Neural progenitor cell (in vitro differentiated cells): ENCODE measurements around the gene INPP5B. TPM values are rescaled to one million over a fixed set of nuclear protein-coding genes. Genes with fewer than 3 reads are reported as not detected.

ENCODE experiments used
- DNase-seq: peaks from one replicate; pipeline ENCODE4 v3.0.0-alpha.2; 2016; ENCODE audit warnings: low spot score
- H2AFZ ChIP-seq: fragments of 200-600 bp; sonication (generic); replicated peaks from 2 replicates; pipeline ENCODE4 v1.6.1; 2016; ENCODE audit warnings: antibody characterized with exemption
- H3F3A ChIP-seq: fragments of 200-600 bp; sonication (generic); 2 replicates; pipeline ENCODE4 v1.6.1; 2016; ENCODE audit warnings: antibody characterized with exemption, low read depth
- H3K27ac ChIP-seq: fragments of 200-600 bp; sonication (generic); 2 replicates; pipeline ENCODE4 v1.5.1; 2016; ENCODE audit warnings: mild to moderate bottlenecking
- H3K27me3 ChIP-seq: fragments of 200-600 bp; sonication (generic); 2 replicates; pipeline ENCODE4 v1.6.1; 2016; ENCODE audit warnings: mild to moderate bottlenecking, moderate library complexity
- H3K36me3 ChIP-seq: fragments of 200-600 bp; sonication (generic); 2 replicates; pipeline ENCODE4 v1.5.1; 2016
- H3K4me1 ChIP-seq: fragments of 200-600 bp; sonication (generic); 2 replicates; pipeline ENCODE4 v1.6.1; 2016; ENCODE audit warnings: mixed run types
- H3K4me2 ChIP-seq: fragments of 200-600 bp; sonication (generic); 2 replicates; pipeline ENCODE4 v1.6.1; 2016
- H3K4me3 ChIP-seq: fragments of 200-600 bp; sonication (generic); 2 replicates; pipeline ENCODE4 v1.5.1; 2016
- H3K79me2 ChIP-seq: fragments of 200-600 bp; sonication (generic); 2 replicates; pipeline ENCODE4 v1.6.1; 2016; ENCODE audit warnings: low read depth
- H3K9ac ChIP-seq: fragments of 200-600 bp; sonication (generic); 2 replicates; pipeline ENCODE4 v1.6.1; 2016
- H3K9me3 ChIP-seq: fragments of 200-600 bp; sonication (generic); 2 replicates; pipeline ENCODE4 v1.5.1; 2016; ENCODE audit warnings: low read depth
- H4K20me1 ChIP-seq: fragments of 200-600 bp; sonication (generic); 2 replicates; pipeline ENCODE4 v1.6.1; 2016; ENCODE audit warnings: low read depth
- H3K27ac Mint-ChIP-seq: 3 replicates; pipeline ENCODE4 v1.8.0; 2021; ENCODE audit warnings: mixed read lengths
- H3K27me3 Mint-ChIP-seq: 2 replicates; pipeline ENCODE4 v1.8.0; 2022; ENCODE audit warnings: low read depth, mild to moderate bottlenecking, inconsistent platforms, moderate library complexity, mixed read lengths; ENCODE audit not compliant: insufficient read depth
- H3K36me3 Mint-ChIP-seq: 3 replicates; pipeline ENCODE4 v1.8.0; 2021; ENCODE audit warnings: mixed read lengths
- H3K4me1 Mint-ChIP-seq: 3 replicates; pipeline ENCODE4 v1.8.0; 2021; ENCODE audit warnings: mixed read lengths
- H3K4me3 Mint-ChIP-seq: 3 replicates; pipeline ENCODE4 v1.8.0; 2021; ENCODE audit warnings: mild to moderate bottlenecking, moderate library complexity, mixed read lengths
- H3K9me3 Mint-ChIP-seq: 3 replicates; pipeline ENCODE4 v1.8.0; 2020; ENCODE audit warnings: mixed read lengths
- CTCF ChIP-seq: fragments of 200-600 bp; sonication (generic); IDR thresholded peaks from 2 replicates; pipeline ENCODE4 v1.5.1; 2017; ENCODE audit warnings: antibody characterized with exemption, mild to moderate bottlenecking
- EZH2 ChIP-seq: fragments of 200-600 bp; sonication (generic); IDR thresholded peaks from 2 replicates; pipeline ENCODE4 v1.6.1; 2017; ENCODE audit warnings: antibody characterized with exemption, mild to moderate bottlenecking, moderate library complexity
- EZH2phosphoT487 ChIP-seq: fragments of 200-600 bp; sonication (generic); IDR thresholded peaks from 2 replicates; pipeline ENCODE4 v1.6.1; 2017; ENCODE audit warnings: antibody characterized with exemption
- total RNA-seq: library from RNA; depleted of rRNA; stranded (reverse); fragments of >200 nt; gene quantifications from 2 replicates; pipeline ENCODE4 v1.2.3, GENCODE V29; 2015; ENCODE audit warnings: low replicate concordance

INPP5B gene
- total RNA-seq, 1 donor from 2014 or later: 22.0 TPM

- no peaks in the 10 kb centered on the region for H3K9me3 ChIP-seq
- H3K4me2 ChIP-seq: no peak overlapping the region
- Mint-ChIP-seq H3K9me3 (no peaks in the 10 kb centered on the region), H3K27me3 (peaks cover 3% of the 10 kb centered on the region), H3K4me1 (peaks cover 7% of the 10 kb centered on the region), H3K4me3 (no peak overlapping the region), H3K36me3 (peaks cover 7% of the 10 kb centered on the region), H3K27ac (no peak overlapping the region)
- no peak for DNase-seq
- no peak overlapping the region for H2AFZ ChIP-seq
- H3K4me1 ChIP-seq: no peaks in the 10 kb centered on the region
- no peaks in the 10 kb centered on the region for H3K27me3 ChIP-seq
- no peak overlapping the region for H3K27ac ChIP-seq
- H3F3A ChIP-seq: no peaks in the 10 kb centered on the region
- no peak overlapping the region for H3K4me3 ChIP-seq
- H3K9ac ChIP-seq: no peak overlapping the region
- H4K20me1 ChIP-seq: peaks cover 63% of the 10 kb centered on the region
- no peak for TF ChIP-seq CTCF
- TF ChIP-seq EZH2phosphoT487: no peak
- TF ChIP-seq EZH2: no peak
- H3K79me2 ChIP-seq: peaks cover 85% of the 10 kb centered on the region
- peaks cover 2% of the 10 kb centered on the region for H3K36me3 ChIP-seq
Measured at GRCh38 chr1:37851782-37852210, 95.1 kb downstream of the INPP5B start.

- Histone ChIP-seq H2AFZ (no peak overlapping the region), H3K36me3 (no peaks in the 10 kb centered on the region), H4K20me1 (peaks cover 66% of the 10 kb centered on the region), H3K4me1 (no peaks in the 10 kb centered on the region), H3K4me3 (no peak overlapping the region), H3K79me2 (peaks cover 84% of the 10 kb centered on the region), H3K27ac (no peak overlapping the region), H3K9me3 (no peaks in the 10 kb centered on the region), H3F3A (no peaks in the 10 kb centered on the region), H3K27me3 (no peaks in the 10 kb centered on the region), H3K9ac (no peak overlapping the region), H3K4me2 (no peak overlapping the region)
- no peak for DNase-seq
- no peak overlapping the region for H3K27ac Mint-ChIP-seq
- H3K27me3 Mint-ChIP-seq: peaks cover 3% of the 10 kb centered on the region
- no peak for TF ChIP-seq EZH2phosphoT487
- no peak for TF ChIP-seq CTCF
- no peak for TF ChIP-seq EZH2
- peaks cover 7% of the 10 kb centered on the region for H3K4me1 Mint-ChIP-seq
- no peaks in the 10 kb centered on the region for H3K9me3 Mint-ChIP-seq
- H3K36me3 Mint-ChIP-seq: peaks cover 6% of the 10 kb centered on the region
- H3K4me3 Mint-ChIP-seq: no peak overlapping the region
Measured at GRCh38 chr1:37851262-37851661, 95.6 kb downstream of the INPP5B start.

GRCh38 chr1:37850352-37850955 lies 96.4 kb downstream of the INPP5B start:
- TF ChIP-seq CTCF (no peak), EZH2 (no peak), EZH2phosphoT487 (no peak)

More at GRCh38 chr1:37850352-37850955, 96.4 kb downstream of the INPP5B start:
- Histone ChIP-seq H3K9me3 (no peaks in the 10 kb centered on the region), H3K4me2 (no peak overlapping the region), H3K27me3 (no peaks in the 10 kb centered on the region), H3K36me3 (no peaks in the 10 kb centered on the region), H3K79me2 (peaks cover 84% of the 10 kb centered on the region), H3K27ac (no peak overlapping the region), H2AFZ (no peak overlapping the region), H3K4me3 (no peak overlapping the region), H3K9ac (no peak overlapping the region), H4K20me1 (peaks cover 66% of the 10 kb centered on the region), H3K4me1 (no peaks in the 10 kb centered on the region), H3F3A (no peaks in the 10 kb centered on the region)
- no peak overlapping the region for H3K27ac Mint-ChIP-seq
- H3K27me3 Mint-ChIP-seq: peaks cover 3% of the 10 kb centered on the region
- DNase-seq: no peak
- H3K9me3 Mint-ChIP-seq: no peaks in the 10 kb centered on the region
- peaks cover 7% of the 10 kb centered on the region for H3K4me1 Mint-ChIP-seq
- peaks cover 6% of the 10 kb centered on the region for H3K36me3 Mint-ChIP-seq
- H3K4me3 Mint-ChIP-seq: no peak overlapping the region
